GM18517 (cell line): ENCODE measurements around the gene PRR27.
"Not testable (repeated sequence)": the region's sequence is repeated elsewhere in the genome, so short reads cannot be mapped to it uniquely, and the experiment has no call there.

ENCODE experiments used
- ATAC-seq: cut with Tn5 transposase; IDR thresholded peaks from one replicate; pipeline ENCODE4 v1.9.1; 2021; ENCODE audit warnings: mild to moderate bottlenecking, moderate library complexity; ENCODE audit not compliant: unreplicated experiment

Gene PRR27

DNA sequence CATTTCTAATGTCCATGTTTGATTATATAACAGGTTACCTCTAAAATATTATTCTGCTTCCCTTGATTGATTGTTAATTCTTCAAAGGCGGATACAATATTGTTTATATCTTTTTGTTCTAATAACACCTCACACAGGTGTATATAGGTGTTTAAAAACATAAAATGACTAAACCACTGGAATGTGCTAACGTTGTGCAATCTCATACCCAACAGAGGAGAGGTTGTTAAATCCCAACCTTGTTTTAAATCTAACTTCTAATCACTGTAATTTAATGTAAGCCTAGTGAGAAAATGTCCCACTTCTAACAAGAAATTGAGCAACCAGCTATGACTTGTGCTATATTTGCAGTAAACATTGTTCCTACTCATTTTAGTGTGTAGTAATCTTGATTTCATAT, 42.8 kb downstream of the PRR27 start:
- no peak for ATAC-seq

DNA sequence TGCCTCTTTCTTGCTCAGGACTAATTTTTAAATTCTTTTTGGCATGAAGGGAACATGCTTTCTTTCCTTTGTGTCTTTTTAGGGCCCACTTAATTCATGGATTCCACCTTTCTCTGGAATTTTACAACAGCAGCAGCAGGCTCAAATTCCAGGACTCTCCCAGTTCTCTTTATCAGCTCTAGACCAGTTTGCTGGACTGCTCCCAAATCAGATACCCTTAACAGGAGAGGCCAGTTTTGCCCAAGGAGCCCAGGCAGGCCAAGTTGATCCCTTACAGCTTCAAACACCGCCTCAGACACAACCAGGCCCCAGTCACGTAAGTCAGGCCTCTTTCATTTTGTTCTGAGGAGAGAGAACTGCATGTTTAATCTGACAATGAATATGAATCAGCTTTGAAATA, 43.8 kb downstream of the PRR27 start:
- ATAC-seq, result no peak

GRCh38 chr4:70203601-70204000, 49.6 kb downstream of the PRR27 start:
- no peak for ATAC-seq

DNA sequence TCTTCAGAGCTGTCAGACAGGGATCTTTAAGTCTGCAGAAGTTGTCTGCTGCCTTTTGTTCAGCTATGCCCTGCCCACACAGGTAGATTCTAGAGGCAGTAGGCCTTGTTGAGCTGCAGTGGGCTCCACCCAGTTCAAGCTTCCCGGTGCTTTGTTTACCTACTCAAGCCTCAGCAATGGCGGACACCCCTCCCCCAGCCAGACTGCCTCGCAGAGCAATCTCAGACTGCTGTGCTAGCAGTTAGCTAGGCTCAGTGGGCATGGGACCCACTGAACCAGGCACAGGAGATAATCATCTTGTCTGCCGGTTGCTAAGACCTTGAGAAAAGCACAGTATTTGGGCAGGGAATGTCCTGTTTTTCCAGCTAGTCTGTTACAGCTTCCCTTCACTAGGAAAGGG, 58.7 kb downstream of the PRR27 start:
- not testable (repeated sequence) for ATAC-seq
